Measurements from ENCODE around the gene TKTL1.

- TF ChIP-seq CTCF (IDR thresholded peaks at IDR 0.05) (no peak), POLR2A (IDR thresholded peaks at IDR 0.05) (no peak)
Observed at GRCh38 chrX:154351183-154352011, 55.8 kb downstream of the TKTL1 start.

Data from body of pancreas (tissue), 4 donors.